ENCODE data around the gene GATA2.

GRCh38 chr3:128458746-128459460 lies 34.1 kb downstream of the GATA2 start:
- no peak for TF ChIP-seq CTCF (IDR thresholded peaks at IDR 0.05)
- TF ChIP-seq POLR2A (IDR thresholded peaks at IDR 0.05) = no peak

Data from tibial nerve (tissue), 3 donors.